AG08395 (cell line): ENCODE data around the gene SEMA3B.

Experiments used
- DNase-seq: peaks from one replicate; pipeline ENCODE4 v3.0.0; 2012; ENCODE audit warnings: mixed read lengths, low spot score

SEMA3B gene

GRCh38 chr3:50317300-50317699, 48.4 kb downstream of the SEMA3B start:
- DNase-seq = no peak

- no peak for DNase-seq
These were observed 49.2 kb downstream of the SEMA3B start for GRCh38 chr3:50318163-50318562.

GRCh38 chr3:50318615-50319014, 49.7 kb downstream of the SEMA3B start:
- DNase-seq = no peak

GRCh38 chr3:50319181-50319893, 50.4 kb downstream of the SEMA3B start:
- DNase-seq = no peak

GRCh38 chr3:50319894-50320625, 51.1 kb downstream of the SEMA3B start:
- no peak for DNase-seq

GRCh38 chr3:50320853-50321335, 51.9 kb downstream of the SEMA3B start:
- peak; percentile 76 for DNase-seq

GRCh38 chr3:50321336-50322114, 52.6 kb downstream of the SEMA3B start:
- peak; percentile 92 for DNase-seq

GRCh38 chr3:50322115-50322385, 53.1 kb downstream of the SEMA3B start:
- DNase-seq = no peak

GRCh38 chr3:50322386-50323091, 53.6 kb downstream of the SEMA3B start, which contains the start of gene HYAL2:
Gene HYAL2 (minus strand): TSS chr3:50322745. CDS start chr3:50320489, 2,256 bp downstream.
- DNase-seq = no peak

- DNase-seq = no peak
These were observed 54.2 kb downstream of the SEMA3B start for GRCh38 chr3:50323092-50323600.

- no peak for DNase-seq
These were observed 54.8 kb downstream of the SEMA3B start for GRCh38 chr3:50323614-50324199.

GRCh38 chr3:50324351-50325112, 55.6 kb downstream of the SEMA3B start:
- DNase-seq = peak; percentile 72

- no peak for DNase-seq
These were observed 56.1 kb downstream of the SEMA3B start for GRCh38 chr3:50325113-50325480.

GRCh38 chr3:50325497-50326181, 56.7 kb downstream of the SEMA3B start:
- DNase-seq = no peak

GRCh38 chr3:50326182-50326541, 57.2 kb downstream of the SEMA3B start:
- no peak for DNase-seq

GRCh38 chr3:50327129-50327528, 58.2 kb downstream of the SEMA3B start:
- no peak for DNase-seq
